Uterus (tissue), 2 donors: ENCODE measurements around the gene MACO1.

Experiments used
- CTCF ChIP-seq, 4 experiments: fragments of 200-600 bp in 2 of 4; fragments of 450-650 bp in 2 of 4; sonication (generic) in 2 of 4; IDR thresholded peaks; one replicate each; pipeline ENCODE4 v1.5.1; 2016 to 2019; ENCODE audit warnings: antibody characterized with exemption in 4 of 4, mild to moderate bottlenecking in 2 of 4, moderate library complexity in 1 of 4
- POLR2A ChIP-seq, 2 donors: fragments of 450-650 bp; IDR thresholded peaks; one replicate each; pipeline ENCODE4 v1.6.1; 2016; ENCODE audit warnings: antibody characterized with exemption in 2 of 2, mild to moderate bottlenecking in 1 of 2, moderate library complexity in 1 of 2

- TF ChIP-seq CTCF (IDR thresholded peaks at IDR 0.05) (no peak), POLR2A (IDR thresholded peaks at IDR 0.05) (no peak)
Measured at GRCh38 chr1:25527226-25527846, 96.6 kb downstream of the MACO1 start.
